K562 (cell line): Measurements from ENCODE around the gene ISG20L2. TPM values are rescaled to one million over a fixed set of nuclear protein-coding genes. Genes with fewer than 3 reads are reported as not detected.
A peak's percentile ranks its signal among the peaks of the same experiment; 100 is the strongest.

Experiments used
- ADNP ChIP-seq: fragments of 200-800 bp; sonication (Bioruptor generic); IDR thresholded peaks from 2 replicates; pipeline ENCODE4 v1.6.1; 2016; ENCODE audit warnings: missing genetic modification characterization, missing compliant biosample characterization
- ATF1 ChIP-seq, 2 experiments: fragments of 450-650 bp in 1 of 2; IDR thresholded peaks; 2 replicates each; pipeline ENCODE4 v1.6.1; 2016; ENCODE audit warnings: missing compliant biosample characterization in 1 of 2, missing genetic modification characterization in 1 of 2
- BDP1 ChIP-seq: IDR thresholded peaks from 3 replicates; pipeline ENCODE4 v1.6.1; 2011; ENCODE audit not compliant: insufficient read length, insufficient read depth
- GABPA ChIP-seq: fragments of 200-800 bp; sonication (Bioruptor generic); conservative IDR thresholded peaks from 2 replicates; pipeline ENCODE4 v1.6.1; 2016; ENCODE audit warnings: low read depth, missing genetic modification characterization, missing compliant biosample characterization
- HMGXB4 ChIP-seq: sonication (generic); formaldehyde crosslinking; IDR thresholded peaks from 2 replicates; pipeline ENCODE4 v1.8.1; 2023; ENCODE audit warnings: mild to moderate bottlenecking, missing genetic modification reagents
- ILF3 ChIP-seq: fragments of 450-650 bp; IDR thresholded peaks from 2 replicates; pipeline ENCODE4 v1.6.1; 2018; ENCODE audit warnings: antibody characterized with exemption, mild to moderate bottlenecking, moderate library complexity, borderline replicate concordance
- IRF1 ChIP-seq: sonication (generic); formaldehyde crosslinking; IDR thresholded peaks from 2 replicates; pipeline ENCODE4 v1.8.0; 2022; ENCODE audit warnings: missing genetic modification reagents, mild to moderate bottlenecking, borderline replicate concordance
- POLR2H ChIP-seq: IDR thresholded peaks from 2 replicates; pipeline ENCODE4 v1.6.1; 2016; ENCODE audit warnings: missing genetic modification characterization, low read depth, mild to moderate bottlenecking, control low read depth, missing compliant biosample characterization, moderate library complexity
- RBM39 ChIP-seq: fragments of 200-400 bp; formaldehyde crosslinking; optimal IDR thresholded peaks from 2 replicates; pipeline ENCODE3; 2018; ENCODE audit warnings: low read depth, low read length
- THAP12 ChIP-seq: fragments of 250-450 bp; sonication (Bioruptor Pico); IDR thresholded peaks from 2 replicates; pipeline ENCODE4 v1.9.0; 2021; ENCODE audit warnings: mild to moderate bottlenecking, inconsistent platforms
- TRIM24 ChIP-seq, 2 experiments: fragments of 450-650 bp; IDR thresholded peaks; 2 replicates each; pipeline ENCODE4 v1.6.1; 2016
- ZNF277 ChIP-seq: fragments of 250-450 bp; sonication (Bioruptor Pico); IDR thresholded peaks from 2 replicates; pipeline ENCODE4 v1.8.0; 2022; ENCODE audit warnings: inconsistent platforms, mild to moderate bottlenecking, moderate library complexity, borderline replicate concordance
- ZNF436 ChIP-seq: fragments of 250-450, 450-650 bp; sonication (Bioruptor Pico); formaldehyde crosslinking; IDR thresholded peaks from 2 replicates; pipeline ENCODE4 v1.7.0; 2020; ENCODE audit warnings: mild to moderate bottlenecking
- ZSCAN29 ChIP-seq: fragments of 450-650 bp; IDR thresholded peaks from 2 replicates; pipeline ENCODE4 v1.6.1; 2017
- polyA plus RNA-seq, 8 experiments: library from polyadenylated mRNA; depleted of rRNA in 4 of 8; stranded (reverse) in 5 of 8; unstranded in 3 of 8; fragments of >200 nt; fragmentation: Nextera tagmentation in 2 of 8; fragmentation: Illumina TruSeq in 1 of 8; extraction: Ambion mirVana in 2 of 8; extraction: Trizol in 1 of 8; gene quantifications; 2 replicates each; pipeline versions ENCODE4 v1.2.1 to v1.2.3, GENCODE V29; 2011 to 2014; ENCODE audit warnings: inconsistent platforms in 1 of 8, missing spikeins in 1 of 8
- total RNA-seq, 7 experiments: library from RNA; depleted of rRNA in 6 of 7; stranded (reverse); fragments of >200 nt in 6 of 7; fragmentation: Illumina TruSeq in 2 of 7; extraction: Trizol in 2 of 7; gene quantifications; 2 replicates each; pipeline versions ENCODE4 v1.2.1 to v1.2.3, GENCODE V29; 2011 to 2021; ENCODE audit warnings: low replicate concordance in 1 of 7
- TF ChIP-seq, protein P1 (sequence below): fragments of 450-650 bp; IDR thresholded peaks from 2 replicates; pipeline ENCODE4 v1.7.0; 2016; ENCODE audit warnings: borderline replicate concordance
- TF ChIP-seq, protein P2 (sequence below): sonication (generic); formaldehyde crosslinking; IDR thresholded peaks from 2 replicates; pipeline ENCODE4 v1.8.1; 2023; ENCODE audit warnings: mild to moderate bottlenecking, missing genetic modification reagents

ISG20L2 gene
- total and polyA plus RNA-seq, 9 of the 15 experiments (the other 6 are each of a cell fraction or from before 2014, with no cell fraction given), result 21.3 to 130 (median 50.3) TPM

- TF ChIP-seq THAP12 (peak; percentile 39; the same call in 1 of the 2 replicates), POLR2H (tag) (no peak), TRIM24 (IDR thresholded peaks at IDR 0.05) (no peak), BDP1 (no peak), IRF1 (CRISPR knock-in tag) (no peak), ZNF436 (CRISPR knock-in tag) (no peak), ZSCAN29 (no peak), ZNF277 (CRISPR knock-in tag) (no peak), GABPA (tag) (0 out of 2 replicates have a peak, but pooled peaks have one; percentile 15), RBM39 (no peak), ATF1 (CRISPR knock-in tag; IDR thresholded peaks at IDR 0.05) (peak; percentile 53; the same call in 1 of the 2 replicates), ATF1 (tag; IDR thresholded peaks at IDR 0.05) (peak; percentile 66), ADNP (tag) (no peak), HMGXB4 (CRISPR knock-in tag) (no peak; the same call in 1 of the 2 replicates), ILF3 (no peak)
- TF ChIP-seq, protein P1, sequence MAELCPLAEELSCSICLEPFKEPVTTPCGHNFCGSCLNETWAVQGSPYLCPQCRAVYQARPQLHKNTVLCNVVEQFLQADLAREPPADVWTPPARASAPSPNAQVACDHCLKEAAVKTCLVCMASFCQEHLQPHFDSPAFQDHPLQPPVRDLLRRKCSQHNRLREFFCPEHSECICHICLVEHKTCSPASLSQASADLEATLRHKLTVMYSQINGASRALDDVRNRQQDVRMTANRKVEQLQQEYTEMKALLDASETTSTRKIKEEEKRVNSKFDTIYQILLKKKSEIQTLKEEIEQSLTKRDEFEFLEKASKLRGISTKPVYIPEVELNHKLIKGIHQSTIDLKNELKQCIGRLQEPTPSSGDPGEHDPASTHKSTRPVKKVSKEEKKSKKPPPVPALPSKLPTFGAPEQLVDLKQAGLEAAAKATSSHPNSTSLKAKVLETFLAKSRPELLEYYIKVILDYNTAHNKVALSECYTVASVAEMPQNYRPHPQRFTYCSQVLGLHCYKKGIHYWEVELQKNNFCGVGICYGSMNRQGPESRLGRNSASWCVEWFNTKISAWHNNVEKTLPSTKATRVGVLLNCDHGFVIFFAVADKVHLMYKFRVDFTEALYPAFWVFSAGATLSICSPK, result no peak
- TF ChIP-seq, protein P2, sequence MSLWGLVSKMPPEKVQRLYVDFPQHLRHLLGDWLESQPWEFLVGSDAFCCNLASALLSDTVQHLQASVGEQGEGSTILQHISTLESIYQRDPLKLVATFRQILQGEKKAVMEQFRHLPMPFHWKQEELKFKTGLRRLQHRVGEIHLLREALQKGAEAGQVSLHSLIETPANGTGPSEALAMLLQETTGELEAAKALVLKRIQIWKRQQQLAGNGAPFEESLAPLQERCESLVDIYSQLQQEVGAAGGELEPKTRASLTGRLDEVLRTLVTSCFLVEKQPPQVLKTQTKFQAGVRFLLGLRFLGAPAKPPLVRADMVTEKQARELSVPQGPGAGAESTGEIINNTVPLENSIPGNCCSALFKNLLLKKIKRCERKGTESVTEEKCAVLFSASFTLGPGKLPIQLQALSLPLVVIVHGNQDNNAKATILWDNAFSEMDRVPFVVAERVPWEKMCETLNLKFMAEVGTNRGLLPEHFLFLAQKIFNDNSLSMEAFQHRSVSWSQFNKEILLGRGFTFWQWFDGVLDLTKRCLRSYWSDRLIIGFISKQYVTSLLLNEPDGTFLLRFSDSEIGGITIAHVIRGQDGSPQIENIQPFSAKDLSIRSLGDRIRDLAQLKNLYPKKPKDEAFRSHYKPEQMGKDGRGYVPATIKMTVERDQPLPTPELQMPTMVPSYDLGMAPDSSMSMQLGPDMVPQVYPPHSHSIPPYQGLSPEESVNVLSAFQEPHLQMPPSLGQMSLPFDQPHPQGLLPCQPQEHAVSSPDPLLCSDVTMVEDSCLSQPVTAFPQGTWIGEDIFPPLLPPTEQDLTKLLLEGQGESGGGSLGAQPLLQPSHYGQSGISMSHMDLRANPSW (CRISPR knock-in tag), result no peak
Observed at GRCh38 chr1:156751757-156752481, 23.4 kb upstream of the ISG20L2 start (continued).
